GM19023 (cell line): ENCODE data around the gene DNAJB6.

Experiments used
- ATAC-seq: cut with Tn5 transposase; IDR thresholded peaks from one replicate; pipeline ENCODE4 v1.9.1; 2021; ENCODE audit warnings: mild to moderate bottlenecking, moderate library complexity; ENCODE audit not compliant: unreplicated experiment

The DNAJB6 gene

DNA sequence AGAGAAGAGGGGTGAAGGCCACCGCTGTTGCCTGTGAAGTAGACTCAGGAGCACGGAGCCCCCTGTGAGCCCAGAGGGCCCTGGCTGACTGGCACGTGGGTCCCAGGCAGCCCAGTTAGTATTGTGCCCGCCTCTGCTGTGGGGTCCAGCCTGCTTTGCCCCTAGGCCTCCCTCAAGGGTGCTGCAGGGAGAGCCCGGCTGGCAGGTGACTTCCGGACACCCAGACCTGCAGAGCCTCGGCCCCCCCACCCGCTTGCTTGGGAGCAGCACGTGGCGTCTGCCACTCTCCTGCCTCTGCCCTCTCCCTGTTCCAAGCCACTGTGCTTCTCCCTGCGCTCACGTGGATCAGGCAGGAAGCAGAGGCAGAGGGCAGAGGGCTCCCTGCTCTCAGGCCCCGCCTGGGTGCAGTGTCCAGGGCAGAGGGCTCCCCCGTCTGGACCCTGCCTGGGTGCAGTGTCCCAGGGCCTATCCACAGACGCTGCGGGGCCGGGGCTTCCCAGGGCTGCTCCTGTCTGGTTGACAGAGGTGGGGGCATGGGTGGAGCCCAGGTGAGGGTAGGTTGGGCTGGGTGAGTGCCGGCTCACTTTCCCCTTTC, 88.4 kb downstream of the DNAJB6 start:
- no peak for ATAC-seq

DNA sequence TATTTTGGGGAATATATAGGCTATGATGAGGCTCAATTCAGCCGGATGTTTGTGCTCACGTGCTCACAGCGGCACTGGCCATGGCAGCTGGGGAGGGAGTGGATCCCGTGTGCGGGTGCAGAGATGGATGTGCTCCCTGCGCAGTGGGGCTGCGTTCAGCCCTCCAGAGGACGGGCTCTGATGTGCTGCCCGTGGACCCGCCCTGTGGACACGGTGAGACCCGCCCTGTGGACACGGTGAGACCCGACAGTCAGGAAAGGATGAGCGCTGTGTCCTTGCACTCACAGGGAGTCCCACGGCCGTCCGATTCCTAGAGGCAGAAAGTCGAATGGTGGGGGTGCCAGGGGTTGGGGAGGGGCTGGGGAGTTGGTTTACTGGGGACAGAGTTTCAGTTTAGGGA, 89.0 kb downstream of the DNAJB6 start:
- no peak for ATAC-seq

DNA sequence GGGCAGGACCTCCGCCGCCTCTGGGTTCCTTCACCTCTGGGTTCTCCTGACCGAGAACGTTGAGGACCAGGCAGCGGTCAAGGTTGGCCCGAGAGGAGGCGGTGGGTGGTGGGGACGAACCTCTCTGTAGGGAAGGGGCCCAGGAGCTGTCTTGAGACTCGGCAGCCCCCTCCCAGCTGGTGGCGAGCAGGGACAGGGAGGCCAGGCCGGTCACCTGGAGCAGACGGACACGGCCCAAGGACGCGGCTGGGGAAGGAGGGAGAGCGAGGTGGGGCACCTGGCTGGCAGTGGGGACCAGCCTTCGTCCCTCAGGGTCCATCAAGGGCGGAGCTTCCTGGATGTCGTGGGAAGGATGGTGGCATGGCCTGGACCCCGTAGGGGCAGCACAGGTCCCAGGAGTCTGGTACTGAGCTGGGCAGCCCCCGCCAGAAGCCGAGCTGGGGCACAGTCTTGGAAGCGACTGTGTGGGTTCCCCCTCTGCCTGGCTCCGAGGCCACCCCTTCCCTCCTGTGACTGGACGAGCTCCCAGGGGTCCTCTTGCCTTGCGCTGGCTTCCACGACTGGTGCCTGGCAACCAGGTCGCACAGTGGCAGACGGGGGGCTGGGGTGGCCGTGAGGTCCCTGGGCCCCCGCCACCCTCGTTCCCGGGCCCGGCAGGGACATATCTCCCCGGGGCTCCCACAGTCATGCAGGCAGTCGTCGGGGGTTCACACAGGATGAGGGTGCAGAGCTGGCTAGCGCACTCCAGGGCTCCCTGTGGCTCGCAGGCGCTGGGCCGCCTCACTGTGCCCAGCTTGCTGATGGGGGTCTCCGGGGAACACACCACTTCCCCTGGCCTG, 89.9 kb downstream of the DNAJB6 start:
- ATAC-seq: no peak

DNA sequence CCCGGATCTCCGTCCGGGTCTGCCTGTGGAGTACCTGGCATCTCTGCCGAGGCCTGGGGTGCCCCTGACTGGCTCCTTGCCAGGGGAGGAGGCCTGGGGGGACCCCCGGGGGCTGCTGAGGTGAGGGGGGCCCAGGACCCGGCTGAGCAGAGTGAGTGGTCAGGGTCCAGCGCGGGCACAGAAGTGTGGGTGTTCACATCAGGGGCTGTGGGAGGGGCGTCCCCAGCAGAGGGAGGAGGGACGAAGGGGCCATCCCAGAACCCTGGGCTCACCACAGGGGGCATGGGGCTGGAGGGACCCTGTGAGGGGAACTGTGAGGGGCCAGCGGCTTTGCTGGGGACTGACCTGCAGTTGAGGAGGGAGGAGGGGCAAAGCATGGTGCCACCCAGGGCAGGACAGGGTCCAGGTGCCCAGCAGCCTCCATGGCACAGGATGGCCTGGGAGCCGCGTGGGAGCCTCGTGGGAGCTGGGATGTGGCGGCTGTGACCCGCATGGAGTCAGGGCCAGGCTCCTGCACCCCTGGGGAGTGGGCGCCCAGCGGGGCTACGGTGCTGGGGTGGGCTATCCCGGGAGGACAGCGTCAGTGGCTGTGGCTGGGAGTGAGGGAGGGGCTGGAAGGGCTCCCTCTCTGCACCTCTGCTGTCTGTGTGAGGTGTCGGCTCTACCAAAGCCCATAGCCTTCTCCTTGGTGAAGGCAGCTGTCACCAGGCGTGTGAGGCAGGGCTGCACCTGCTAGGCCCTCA, 91.2 kb downstream of the DNAJB6 start:
- no peak for ATAC-seq

DNA sequence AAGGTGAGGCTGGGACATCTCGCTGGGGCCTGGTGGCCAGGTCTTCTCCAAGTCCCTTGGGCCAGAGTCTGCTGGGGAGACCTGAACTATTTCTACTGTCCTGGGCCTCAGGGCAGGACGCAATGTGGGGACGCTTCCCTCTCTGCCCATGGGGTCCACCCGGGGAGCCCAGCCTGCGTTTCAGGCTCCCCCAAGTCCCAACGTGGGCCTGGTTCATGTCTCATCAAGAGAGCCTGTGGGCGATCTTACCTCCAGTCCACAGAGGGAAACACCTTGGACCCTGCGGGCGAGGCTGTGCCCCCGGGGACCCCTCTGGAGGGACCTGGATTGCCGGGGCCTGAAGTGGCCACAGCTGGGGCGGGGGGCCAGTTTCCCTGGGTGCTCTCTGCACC, 91.7 kb downstream of the DNAJB6 start:
- ATAC-seq: no peak

DNA sequence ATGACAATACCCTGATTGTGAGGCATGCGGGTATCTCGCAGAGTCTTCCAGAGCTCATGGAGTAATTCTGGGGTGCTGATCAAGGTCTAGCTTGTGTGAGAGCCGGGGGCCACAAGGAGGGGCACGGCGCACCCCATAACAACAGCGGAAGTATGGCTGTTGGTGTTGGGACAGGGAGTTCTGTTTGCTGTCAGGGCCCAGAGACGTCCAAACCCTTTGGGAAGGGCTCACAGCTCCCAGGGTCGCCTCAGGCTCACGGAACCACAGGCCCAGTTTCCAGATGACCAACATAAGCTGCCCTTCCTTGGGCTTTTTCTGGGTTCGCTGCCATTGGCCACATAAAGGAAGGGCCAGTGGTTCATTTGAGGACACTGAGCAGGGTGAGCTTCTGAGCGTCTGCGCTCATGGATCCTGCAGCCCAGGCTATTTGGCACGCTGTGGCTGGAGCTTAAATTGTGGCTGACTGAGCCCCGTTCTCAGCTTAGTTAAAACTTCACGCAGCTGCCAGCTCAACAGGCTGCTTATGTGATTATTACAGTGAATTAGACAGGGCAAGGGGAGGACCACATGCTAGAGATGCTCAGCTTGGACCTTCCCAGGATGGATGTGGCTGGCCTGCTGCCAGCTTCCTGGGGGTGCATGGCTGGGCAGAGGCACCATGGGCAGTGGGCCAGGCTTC, 92.3 kb downstream of the DNAJB6 start:
- no peak for ATAC-seq

DNA sequence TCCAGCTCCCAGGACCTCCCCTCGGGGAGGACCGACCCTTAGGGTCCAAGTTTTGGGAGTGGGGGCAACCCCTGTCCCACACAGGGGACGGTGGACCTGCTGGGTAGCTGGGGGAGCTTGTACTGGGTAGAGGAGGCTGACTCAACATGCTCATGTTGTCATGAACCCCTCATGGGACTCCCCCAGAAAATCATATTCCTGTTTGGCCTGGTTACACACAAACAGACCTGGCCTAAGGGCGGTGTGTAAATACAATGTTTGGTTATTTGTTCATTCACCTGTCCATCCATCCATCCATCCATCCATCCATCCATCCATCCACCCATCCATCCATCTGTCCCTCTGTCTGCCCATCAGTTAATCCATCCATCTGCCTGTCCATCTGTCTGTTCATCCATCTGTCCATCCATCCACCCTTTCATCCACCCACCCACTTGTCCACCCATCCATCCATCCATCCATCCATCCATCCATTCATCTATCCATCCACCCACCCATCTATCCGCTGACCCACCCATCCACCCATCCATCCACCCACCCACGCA, 92.9 kb downstream of the DNAJB6 start:
- no peak for ATAC-seq

DNA sequence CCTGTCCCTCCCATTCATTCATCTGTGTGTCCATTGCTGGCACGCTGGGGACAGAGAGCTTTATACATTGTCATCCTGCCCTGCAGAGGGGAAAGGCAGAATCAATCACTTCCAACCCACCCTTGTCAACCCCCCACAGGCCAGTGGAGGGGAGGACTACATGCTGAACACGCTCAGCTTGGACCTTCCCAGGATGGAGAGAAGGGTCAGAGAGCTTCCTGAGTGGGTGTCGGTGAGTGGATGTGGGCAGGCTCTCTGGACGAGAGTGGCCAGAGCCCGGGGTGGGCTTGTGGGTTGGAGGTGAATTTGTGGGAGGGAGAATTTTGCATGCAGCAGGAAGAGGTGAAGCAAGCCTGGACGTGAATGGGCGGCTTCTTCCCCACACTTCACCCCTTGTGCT, 93.9 kb downstream of the DNAJB6 start:
- no peak for ATAC-seq

DNA sequence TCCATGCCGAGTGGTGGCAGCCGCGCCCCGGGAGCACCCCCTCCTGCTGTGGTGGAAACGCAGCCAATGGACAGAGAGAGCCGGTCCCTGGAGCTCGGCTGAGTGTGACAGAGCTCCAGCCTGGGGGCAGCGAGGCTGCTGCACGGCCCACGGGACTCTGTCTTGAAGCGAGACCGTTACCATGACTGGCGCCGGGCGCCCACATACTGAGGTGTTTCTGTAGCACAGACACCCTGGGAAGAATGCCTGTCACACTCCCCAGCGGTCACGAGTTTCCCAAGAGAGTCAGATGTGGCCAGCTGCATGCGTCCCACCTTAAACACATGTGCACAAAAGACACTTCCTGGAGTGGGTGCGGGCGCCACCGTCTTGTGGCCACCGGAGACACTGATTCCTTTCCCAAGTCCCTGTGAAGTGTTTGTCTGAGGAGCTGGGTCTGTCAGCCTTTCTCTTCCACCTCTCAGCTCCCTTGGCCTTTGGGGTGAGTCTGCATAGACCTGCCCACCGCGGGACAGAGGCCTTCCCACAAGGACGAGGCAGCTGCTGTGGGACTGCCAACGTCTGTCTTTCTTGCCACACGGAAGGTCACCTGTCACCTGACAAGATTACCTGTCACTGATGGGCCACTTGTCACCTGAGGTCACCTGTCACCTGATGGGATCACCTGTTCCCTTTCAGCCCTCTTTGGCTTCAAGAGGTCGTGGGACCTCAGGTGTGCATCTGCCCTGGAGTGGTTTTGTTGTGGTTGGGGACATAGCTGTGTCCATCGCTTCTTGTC, 94.6 kb downstream of the DNAJB6 start:
- ATAC-seq: no peak

DNA sequence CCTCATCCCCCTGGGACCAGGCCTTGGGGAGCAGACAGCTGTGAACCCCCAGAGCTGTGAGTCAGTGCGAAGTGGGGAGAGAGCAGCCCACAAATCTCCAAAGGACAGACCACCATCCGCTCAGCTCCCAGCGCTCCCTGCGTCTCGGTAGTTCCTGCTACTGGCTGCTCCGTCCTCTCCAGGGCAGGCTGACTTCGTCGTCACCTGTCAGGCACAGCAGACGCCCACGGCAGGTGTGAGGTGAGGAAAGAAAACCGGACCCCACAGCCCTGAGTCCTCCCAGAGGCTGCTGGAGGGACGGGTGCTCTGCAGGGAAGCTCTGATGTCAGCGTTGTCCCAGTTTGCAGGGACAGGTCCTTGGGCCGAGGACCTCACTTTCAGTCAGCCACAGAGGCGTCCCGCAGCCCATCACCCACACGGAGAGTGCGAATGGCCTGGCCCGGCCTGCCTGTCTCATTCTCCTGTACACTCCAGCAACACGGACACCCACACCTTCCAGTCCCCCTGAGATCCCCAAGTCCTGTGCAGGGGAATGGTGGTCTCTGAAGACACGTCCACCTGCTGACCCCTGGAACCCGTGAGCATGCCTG, 95.2 kb downstream of the DNAJB6 start:
- ATAC-seq: no peak

DNA sequence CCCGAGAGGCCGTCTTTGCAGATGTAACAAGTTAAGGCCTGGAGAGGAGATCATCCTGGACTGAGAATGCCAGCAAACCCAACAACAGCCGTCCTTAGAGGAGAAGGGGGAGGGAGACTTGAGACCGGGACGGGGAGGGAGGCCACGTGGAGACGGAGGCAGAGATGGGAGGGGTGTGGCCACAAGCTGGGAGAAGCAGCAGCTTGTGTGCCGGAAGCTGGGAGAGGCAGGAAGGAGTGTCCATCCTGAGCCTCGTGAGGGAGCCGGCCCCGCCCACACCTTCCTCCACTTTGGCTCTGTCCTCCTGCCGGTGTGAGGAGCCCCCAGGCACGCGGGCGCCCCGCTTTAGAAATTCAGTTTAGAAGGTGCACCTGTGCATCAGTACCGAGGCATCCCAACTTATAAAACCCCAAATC, 95.7 kb downstream of the DNAJB6 start:
- no peak for ATAC-seq

DNA sequence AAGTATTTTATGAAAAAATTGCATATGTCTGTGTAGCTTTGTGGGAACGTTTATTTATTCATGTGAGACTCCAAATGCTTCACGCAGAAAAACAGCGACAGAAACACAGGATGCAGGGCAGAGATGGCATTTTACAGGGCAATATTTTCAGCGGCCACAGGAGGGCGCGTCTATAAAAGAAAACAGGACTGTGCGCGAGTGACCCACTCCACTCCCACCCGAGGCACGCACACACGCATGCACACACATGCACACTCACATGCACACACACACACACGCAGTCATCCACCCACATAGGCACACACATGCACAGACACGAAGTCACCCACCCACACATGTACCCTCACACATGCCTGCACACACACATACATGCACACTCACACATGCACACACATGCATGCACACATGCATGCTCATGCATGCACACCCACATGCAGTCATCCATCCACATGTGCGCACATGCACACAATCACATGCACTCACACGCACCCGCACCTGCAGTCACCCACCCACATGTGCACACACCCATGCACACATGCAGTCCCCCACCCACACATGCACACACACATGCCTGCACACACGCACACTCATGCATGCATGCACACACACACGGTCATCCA, 96.3 kb downstream of the DNAJB6 start:
- no peak for ATAC-seq

DNA sequence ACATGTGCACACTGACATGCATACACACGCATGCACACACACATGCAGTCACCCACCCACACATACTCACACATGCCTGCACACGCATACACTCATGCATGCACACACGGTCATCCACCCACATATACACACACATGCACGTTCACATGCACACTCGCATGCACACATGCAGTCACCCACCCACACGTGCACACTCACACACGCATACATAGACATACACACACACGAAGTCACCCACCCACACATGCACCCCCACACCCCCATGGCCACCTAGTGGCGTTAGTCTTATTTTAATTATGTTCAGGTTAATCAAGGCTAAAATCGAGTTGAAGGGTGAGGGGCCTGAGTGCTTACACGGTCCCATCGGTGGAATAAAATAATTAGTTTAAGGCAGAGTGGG, 96.8 kb downstream of the DNAJB6 start:
- no peak for ATAC-seq

DNA sequence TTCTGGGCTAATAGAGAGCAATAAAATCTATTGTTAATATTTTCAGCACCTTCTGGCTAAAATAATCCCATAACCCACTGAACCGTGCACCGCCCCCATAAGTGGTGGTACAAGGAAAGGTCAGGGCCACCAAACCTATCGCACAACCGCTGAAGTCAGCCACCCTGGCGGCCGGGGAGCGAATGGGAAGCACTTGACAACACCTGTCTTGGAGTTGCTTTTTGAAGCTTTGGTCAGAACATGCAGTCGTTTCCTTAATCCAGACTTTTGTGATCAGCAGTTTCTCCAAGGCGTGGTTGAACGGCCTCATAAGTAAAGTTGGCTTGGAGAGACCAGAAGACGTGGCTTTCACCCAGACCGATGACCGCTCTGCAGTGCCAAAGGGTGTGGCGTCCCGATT, 97.4 kb downstream of the DNAJB6 start:
- ATAC-seq: no peak

DNA sequence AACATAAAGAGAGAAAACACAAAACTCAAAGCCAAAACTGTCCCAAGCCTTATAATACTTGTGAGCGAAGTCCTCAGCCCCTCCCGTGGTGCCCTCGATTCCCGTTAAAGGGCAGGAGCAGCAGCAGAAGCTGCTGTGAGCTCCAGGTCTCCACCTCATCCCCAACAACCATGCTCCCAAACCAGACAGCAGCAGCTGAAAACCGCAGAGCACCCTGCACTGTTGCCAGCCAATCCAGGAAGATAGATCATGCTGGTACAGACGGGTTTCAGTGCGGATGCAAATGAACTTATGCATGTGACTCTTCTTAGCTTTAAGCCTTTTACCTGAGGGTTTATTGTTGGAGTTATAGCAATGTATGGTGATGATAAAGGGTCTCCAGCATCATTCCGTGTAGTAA, 97.9 kb downstream of the DNAJB6 start:
- ATAC-seq: no peak

DNA sequence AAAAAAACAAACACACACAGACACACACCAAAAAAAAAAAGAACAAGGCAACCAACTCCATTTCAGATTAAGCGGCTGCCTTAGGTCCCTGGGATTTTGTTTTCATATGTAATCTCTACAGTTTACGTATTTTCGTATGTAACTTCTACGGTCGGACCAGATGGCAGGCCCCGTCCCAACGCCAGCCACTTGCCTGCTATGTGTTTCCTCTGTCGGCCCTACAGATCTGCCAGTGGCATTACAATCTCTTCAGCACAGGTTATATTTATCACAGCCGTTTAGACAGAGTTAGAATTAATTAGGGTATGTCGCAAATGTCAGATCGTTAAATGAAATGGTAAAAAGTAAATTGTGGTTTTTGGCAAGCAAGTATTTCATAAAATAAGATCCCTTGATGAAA, 99.3 kb downstream of the DNAJB6 start:
- ATAC-seq: no peak

DNA sequence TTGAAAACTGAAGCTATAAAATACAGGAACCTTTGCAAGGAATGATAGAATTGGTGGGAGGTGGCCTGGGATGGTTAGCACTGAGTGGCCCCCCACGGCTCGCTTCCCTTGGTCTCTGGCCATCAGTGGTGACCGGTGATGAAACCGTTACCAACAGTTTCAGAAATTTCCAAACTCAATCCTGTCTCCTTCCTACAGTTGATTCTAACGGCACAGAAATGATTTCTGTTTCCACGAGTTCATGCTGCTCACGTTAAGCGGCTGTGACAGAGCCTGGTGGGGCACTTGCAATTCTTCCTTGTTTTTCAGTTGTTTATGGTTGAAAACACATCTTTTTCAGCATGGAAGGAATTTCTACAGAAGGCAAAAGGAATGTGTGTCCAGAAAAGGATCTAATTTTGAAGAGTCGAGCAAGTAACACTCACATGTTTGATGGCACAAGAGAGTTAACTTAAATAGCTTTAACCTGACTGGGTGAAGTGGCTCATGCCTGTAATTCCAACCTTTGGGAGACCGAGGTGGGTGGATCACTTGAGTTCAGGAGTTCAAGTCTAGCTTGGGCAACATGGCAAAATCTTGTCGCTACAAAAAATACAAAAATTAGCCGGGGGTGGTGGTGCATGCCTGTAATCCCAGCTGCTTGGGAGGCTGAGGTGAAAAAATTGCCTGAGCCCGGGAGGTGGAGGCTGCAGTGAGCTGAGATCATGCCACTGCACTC, 100.1 kb downstream of the DNAJB6 start:
- no peak for ATAC-seq

DNA sequence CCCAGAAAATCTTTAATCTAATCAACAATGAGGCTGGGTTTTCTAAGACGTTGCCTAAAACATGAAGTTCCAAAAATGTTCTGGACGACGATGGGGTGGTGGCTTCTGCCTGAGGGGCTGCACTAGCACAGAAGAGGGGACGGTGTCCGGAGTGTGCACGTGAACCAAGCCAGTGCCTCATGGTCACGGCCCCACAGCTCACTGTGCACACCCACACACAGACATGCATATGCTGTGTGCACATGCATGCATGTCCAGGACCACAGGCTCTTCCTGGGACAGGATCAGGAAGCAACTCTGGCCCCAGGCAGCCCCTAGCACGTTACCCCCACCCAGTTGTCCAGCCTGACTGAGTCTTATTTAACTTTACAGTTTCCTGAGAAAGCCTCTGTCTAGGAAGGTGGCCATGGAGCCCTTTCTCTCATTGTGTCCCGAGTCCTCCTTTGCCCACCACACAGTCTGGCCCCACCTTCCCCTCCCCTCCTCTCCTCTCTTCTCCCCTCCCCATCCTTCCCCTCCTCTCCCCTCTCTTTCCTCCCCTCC, 100.8 kb downstream of the DNAJB6 start:
- no peak for ATAC-seq
